HEK293 (cell line): ENCODE data around the gene SETDB2.

ENCODE experiments used
- CTCF ChIP-seq: fragments of 450-650 bp; formaldehyde crosslinking; IDR thresholded peaks from 2 replicates; pipeline ENCODE4 v1.5.1; 2016; ENCODE audit warnings: missing biosample characterization, missing genetic modification characterization
- PATZ1 ChIP-seq: fragments of 450-650 bp; formaldehyde crosslinking; IDR thresholded peaks from 2 replicates; pipeline ENCODE4 v1.5.1; 2016; ENCODE audit warnings: missing biosample characterization, missing genetic modification characterization
- ZNF10 ChIP-seq: fragments of 450-650 bp; formaldehyde crosslinking; IDR thresholded peaks from 2 replicates; pipeline ENCODE4 v1.5.1; 2017; ENCODE audit warnings: missing biosample characterization, missing genetic modification characterization

DNA sequence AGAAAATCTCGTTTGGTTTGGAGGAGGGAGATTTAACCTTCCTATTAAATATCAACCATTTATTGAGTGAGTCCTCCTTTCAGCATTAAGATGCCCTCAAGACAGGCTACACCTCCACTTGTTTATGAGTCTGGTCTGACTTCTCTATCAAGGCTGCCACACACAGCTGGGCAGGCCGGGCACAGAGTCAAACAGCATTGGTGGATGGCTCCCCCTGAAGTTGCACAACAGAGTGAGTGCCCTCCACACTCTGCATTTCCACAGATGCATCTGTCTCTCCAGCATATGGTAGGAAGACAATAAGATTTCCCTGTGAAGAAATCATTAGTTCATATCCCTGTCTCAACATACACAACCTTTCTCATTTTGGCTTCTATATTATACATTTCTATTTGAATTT, 83.0 kb downstream of the SETDB2 start:
- TF ChIP-seq ZNF10 (tag by site-specific recombination): no peak
- no peak for TF ChIP-seq CTCF
- no peak for TF ChIP-seq PATZ1 (tag by site-specific recombination)
